Erythroblast (primary cell): ENCODE data around the gene GUCA2A.

Source experiments
- GATA1 ChIP-seq: IDR thresholded peaks from 2 replicates; pipeline ENCODE4 v1.6.1; 2011; ENCODE audit warnings: low read depth, mild to moderate bottlenecking, control low read depth, low read length, moderate library complexity
- POLR2A ChIP-seq: IDR thresholded peaks from 2 replicates; pipeline ENCODE4 v1.6.1; 2011; ENCODE audit warnings: mild to moderate bottlenecking, low read length

GRCh38 chr1:42189931-42190853 is 25.6 kb upstream of the GUCA2A start:
- TF ChIP-seq POLR2A, result no peak
- no peak for TF ChIP-seq GATA1
